ENCODE results near the gene POU2F1.
"Not testable (repeated sequence)": the region's sequence is repeated elsewhere in the genome, so short reads cannot be mapped to it uniquely, and the experiment has no call there.

POU2F1 gene

GRCh38 chr1:167220537-167221125 is at the start of gene POU2F1:
Gene POU2F1 (plus strand): TSS chr1:167220886. CDS start chr1:167220898, 12 bp downstream.
- peak; percentile 98 for DNase-seq

- DNase-seq: no peak
These were observed 49.3 kb upstream of the POU2F1 start for GRCh38 chr1:167171286-167171929.

DNA sequence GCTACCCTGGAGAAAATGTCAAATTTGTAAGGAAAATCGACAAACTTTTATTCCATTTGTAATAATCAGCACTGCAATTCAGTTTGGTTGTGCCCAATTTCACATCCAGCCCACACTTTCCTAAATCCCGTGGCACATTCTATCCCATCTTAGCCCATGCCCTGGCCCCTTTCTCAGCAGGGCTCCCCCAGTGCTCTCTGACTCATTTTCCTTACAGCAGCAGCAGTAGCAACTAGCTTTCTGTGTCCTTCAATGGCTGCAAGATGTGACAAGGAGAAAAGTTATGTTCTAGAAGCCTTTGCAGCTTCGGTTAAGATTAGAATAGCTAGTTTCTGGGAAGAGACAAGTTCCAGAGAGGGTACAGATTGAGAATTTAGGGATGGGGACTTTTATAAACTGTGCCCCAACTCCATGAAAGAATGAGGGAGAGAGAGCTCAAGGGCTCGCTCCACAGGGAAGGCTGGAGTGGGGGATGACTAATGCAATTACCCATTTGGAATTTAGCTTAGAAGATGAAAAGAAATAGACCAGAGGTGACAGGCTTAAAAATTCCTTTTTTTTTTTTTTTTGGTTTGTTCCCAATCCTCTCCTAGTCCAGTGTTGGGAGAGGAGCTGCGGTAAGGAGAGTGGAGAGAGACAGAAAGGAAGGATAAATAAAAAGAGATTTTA is 47.0 kb upstream of the POU2F1 start:
- DNase-seq: no peak

DNA sequence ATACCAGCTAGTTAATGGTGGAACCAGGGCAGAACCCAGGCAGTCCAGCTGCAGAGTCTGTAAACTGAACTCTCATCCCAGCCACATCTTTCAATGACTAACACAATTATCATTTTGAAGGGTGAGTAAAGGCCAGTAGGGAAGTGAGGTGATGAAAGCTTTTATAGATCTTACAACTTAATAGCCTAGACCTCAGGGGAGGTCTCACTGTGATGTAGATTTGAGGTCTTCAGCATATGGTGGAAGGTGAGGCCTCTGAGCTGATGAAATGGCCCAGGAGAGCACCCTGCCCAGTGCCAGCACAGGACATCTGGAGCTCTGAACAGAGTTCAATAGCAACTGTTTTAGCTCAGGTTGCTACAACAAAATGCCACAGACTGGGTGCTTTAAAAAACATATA is 44.8 kb upstream of the POU2F1 start:
- no peak for DNase-seq

DNA sequence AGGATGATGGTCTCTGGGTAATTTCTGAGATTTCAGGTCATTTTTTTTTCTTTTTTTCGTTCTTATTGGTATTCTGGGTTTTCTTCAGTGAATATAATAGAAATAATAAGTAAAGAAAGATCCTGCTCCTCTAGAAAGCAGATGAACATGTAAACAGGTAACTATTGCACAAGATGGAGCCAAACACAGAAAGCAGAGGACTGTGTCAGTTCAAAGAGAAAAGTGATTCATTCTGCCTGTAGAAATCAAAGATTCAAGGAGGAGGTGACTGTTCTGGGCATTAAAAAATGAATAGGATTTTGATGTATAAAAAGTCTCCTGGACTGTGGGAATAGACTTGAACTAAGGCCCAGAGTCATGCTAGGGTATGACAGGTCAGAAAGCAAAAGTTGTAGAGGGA is 41.9 kb upstream of the POU2F1 start:
- no peak for DNase-seq

DNA sequence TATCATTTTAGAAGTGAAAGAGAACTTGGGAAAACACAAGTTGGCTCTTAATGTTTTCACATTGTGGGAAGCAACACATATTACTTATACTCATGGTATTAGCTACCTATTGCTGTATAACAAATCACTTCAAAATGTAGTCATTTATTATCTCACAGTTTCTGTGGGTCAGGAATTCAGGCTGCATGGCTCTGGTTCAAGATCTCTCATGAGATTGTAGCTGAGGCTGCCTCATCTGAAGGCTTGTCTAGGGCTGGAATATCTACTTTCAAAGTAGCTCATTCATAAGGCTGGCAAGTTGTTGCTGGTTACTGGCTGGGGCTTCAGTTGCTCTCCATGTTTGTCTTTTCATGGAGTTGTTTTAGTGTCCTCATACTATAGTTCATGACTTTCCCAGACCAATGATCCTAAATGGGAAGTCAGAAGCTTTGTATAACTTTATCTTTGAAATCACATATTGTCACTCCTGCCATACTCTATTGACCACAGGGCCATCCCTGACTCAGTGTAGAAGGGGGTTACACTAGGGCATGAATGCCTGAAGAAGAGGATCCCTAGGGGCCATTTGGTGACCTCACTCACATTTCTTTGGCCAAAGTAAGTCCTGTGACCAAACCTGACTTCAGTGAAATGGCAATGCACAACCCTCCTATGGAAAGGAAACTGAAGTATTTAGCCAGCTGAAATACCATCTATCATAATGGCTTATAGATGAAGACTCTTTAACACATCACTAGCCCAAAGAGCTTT is 37.9 kb upstream of the POU2F1 start:
- DNase-seq: no peak

DNA sequence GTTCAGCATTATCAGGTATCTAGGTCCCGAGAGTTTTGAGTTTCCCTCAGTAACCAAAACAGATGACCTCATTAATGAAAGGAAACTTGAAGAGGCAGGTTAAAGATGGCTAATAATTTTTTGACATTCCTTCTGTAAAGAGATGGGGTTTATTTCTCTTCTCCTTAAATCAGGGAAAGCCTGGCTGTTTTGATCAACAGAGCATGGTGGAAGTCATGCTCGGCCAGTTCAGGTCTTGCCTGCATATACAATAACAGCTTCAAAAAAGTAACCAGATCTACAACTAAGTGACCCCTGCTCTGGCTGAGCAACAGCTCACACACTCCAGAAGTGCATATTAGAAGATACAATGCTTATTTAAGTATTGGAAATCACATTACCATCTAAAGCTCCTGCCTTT is 36.6 kb upstream of the POU2F1 start:
- DNase-seq: no peak

GRCh38 chr1:167185062-167185461 is 35.6 kb upstream of the POU2F1 start:
- no peak for DNase-seq

- DNase-seq: no peak
These were observed 34.6 kb upstream of the POU2F1 start for GRCh38 chr1:167185974-167186657.

- no peak for DNase-seq
These were observed 33.9 kb upstream of the POU2F1 start for GRCh38 chr1:167186771-167187170.

GRCh38 chr1:167190747-167191237 is 29.9 kb upstream of the POU2F1 start:
- DNase-seq: no peak

- DNase-seq: no peak
These were observed 28.7 kb upstream of the POU2F1 start for GRCh38 chr1:167191958-167192357.

GRCh38 chr1:167194182-167194581 is 26.5 kb upstream of the POU2F1 start:
- no peak for DNase-seq

- DNase-seq: no peak
These were observed 24.5 kb upstream of the POU2F1 start for GRCh38 chr1:167196166-167196565.

DNA sequence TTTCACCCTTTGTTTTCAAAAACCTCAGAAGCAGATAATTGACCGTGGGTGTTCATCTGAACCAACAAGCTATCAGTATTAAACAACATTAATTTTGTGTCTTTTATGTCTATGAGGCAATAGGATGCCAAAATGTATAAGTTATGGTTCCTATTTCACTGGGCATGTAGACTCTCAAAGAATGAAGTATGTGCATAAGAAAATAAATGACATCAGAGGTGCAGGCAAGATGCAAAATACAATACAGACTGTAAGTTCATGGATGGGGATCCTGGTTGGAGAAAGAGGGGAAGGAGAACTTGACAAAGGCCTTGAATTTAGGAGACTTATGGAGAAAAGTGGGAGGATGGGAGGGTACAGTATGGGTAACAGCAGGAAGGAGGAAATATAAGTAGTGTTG is 23.4 kb upstream of the POU2F1 start:
- no peak for DNase-seq

GRCh38 chr1:167197692-167198091 is 23.0 kb upstream of the POU2F1 start:
- no peak for DNase-seq

DNA sequence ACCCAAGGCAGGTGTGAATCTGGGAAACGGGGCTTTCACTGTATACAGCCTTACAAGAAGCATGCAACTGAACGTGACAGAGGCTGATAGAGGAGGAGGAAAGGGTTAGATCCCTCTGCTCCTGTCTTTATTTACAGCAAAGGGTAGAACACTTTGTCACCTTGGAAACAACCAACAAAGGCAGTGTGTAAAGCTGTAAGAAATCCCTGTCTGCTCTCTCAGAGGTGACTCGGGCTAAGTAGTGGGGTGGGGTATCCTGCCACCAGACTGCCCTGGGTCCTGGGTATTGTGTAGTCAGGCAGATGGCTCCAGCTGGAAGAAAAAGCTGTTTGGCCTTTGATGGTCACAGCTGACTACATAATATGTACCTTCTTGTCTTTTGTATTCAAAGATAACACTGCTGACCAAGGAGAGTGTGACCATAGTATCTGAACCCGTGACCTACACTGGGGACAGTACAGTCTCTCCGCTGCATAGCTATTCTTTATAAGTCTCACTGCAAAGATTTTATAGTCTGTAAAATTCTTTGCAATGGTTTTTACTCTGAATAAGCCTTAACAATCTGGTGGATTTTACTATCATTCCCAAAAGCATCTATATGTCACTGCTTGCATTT is 22.1 kb upstream of the POU2F1 start:
- DNase-seq: no peak

DNA sequence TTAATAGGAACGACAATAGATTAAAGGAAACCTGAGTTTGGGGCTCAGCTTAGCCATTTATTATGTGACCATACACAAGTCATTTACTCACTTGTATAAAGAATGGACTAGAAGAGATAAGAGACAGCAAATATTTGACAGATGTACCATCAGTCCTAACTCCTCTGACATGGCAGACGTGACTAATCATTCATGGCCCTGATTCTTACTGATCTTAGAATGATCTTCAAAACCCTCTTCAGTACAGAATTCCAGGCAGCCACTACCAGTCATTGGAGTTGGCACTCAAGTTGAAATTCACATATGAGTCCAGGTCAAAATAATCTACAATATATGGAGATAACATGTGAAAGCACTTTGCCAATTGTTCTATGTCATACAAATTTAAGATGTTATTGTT is 21.0 kb upstream of the POU2F1 start:
- no peak for DNase-seq

- no peak for DNase-seq
These were observed 20.4 kb upstream of the POU2F1 start for GRCh38 chr1:167200272-167200671.

- no peak for DNase-seq
These were observed 19.9 kb upstream of the POU2F1 start for GRCh38 chr1:167200749-167201148.

DNA sequence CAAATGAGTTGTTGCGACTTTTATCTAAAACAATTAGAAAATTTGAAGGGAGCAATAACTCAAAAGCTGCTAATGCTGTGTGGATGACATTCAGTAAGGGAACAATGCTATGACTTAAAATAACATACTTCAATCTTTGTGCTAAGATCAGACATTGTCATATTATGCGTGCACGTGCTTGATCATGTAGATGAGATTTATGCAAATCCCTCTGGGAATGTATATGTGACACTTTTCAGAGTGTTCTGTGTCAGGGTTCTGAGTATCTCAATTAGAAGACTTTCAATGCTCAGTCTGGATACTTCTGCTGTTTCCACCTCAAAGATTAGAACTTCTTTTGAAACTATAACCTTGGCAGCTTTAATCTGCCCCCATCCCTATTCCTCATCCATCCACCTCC is 18.6 kb upstream of the POU2F1 start:
- DNase-seq: no peak

DNA sequence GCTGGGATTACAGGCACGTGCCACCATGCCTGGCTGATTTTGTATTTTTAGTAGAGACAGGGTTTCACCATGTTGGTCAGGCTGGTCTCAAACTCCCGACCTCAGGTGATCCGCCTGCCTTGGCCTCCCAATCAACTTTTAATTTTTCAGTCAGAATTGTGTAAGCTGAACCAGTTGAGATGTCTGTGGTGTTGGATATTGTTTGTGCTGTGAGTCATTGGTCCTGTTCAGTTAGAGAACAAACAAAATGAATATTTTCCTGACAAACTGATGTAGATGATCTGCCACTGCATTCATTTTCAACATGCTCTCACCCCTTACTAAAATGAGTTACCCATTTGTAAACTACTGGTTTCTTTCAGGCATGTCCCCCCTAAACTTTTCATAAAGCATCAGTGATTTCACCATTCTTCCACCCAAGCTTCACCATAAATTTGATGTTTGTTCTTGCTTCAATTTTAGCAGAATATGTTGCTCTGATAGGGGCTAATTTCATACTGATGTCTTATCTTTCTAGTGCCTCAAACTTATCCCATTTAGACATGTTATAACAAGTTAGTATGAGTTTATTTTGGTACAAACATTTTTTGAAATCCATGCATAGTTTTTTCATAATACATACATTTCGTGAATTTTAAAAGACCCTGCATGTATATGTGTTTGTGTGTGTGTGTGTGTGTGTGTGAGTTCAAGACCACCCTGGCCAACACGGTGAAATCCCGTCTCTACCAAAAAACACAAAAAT is 15.2 kb upstream of the POU2F1 start:
- DNase-seq: not testable (repeated sequence)
